GM21529 (cell line): Measurements from ENCODE around the gene HSPBP1.
"Not testable (repeated sequence)": the region's sequence is repeated elsewhere in the genome, so short reads cannot be mapped to it uniquely, and the experiment has no call there.

ENCODE experiments used
- ATAC-seq: cut with Tn5 transposase; IDR thresholded peaks from one replicate; pipeline ENCODE4 v1.9.1; 2021; ENCODE audit not compliant: unreplicated experiment

Gene HSPBP1

GRCh38 chr19:55279770-55280643, at the start of gene HSPBP1:
HSPBP1 (minus strand) TSS chr19:55280110; CDS start chr19:55279608, 502 bp downstream.
- ATAC-seq = peak; percentile 70

- not testable (repeated sequence) for ATAC-seq
These were observed 48.9 kb upstream of the HSPBP1 start for GRCh38 chr19:55328774-55329318.

- ATAC-seq = no peak
These were observed 45.3 kb upstream of the HSPBP1 start, which contains the start of gene TMEM150B for GRCh38 chr19:55325172-55325571. TMEM150B (minus strand) TSS chr19:55325341; CDS start chr19:55321036, 4,305 bp downstream.

GRCh38 chr19:55324662-55325061, 44.8 kb upstream of the HSPBP1 start:
- ATAC-seq = no peak

- no peak for ATAC-seq
These were observed 42.4 kb upstream of the HSPBP1 start for GRCh38 chr19:55322204-55322885.

GRCh38 chr19:55321466-55322137, 41.7 kb upstream of the HSPBP1 start:
- no peak for ATAC-seq

- ATAC-seq = no peak
These were observed 41.0 kb upstream of the HSPBP1 start for GRCh38 chr19:55320844-55321419.

- no peak for ATAC-seq
These were observed 39.9 kb upstream of the HSPBP1 start for GRCh38 chr19:55319785-55320184.

GRCh38 chr19:55316646-55317045, 36.7 kb upstream of the HSPBP1 start:
- ATAC-seq = no peak

GRCh38 chr19:55315956-55316525, 36.1 kb upstream of the HSPBP1 start:
- no peak for ATAC-seq

- no peak for ATAC-seq
These were observed 34.5 kb upstream of the HSPBP1 start for GRCh38 chr19:55314396-55314795.

- ATAC-seq = no peak
These were observed 33.0 kb upstream of the HSPBP1 start for GRCh38 chr19:55312621-55313512.

- ATAC-seq = no peak
These were observed 31.9 kb upstream of the HSPBP1 start for GRCh38 chr19:55311797-55312196.

GRCh38 chr19:55311397-55311796, 31.5 kb upstream of the HSPBP1 start:
- ATAC-seq = no peak

- ATAC-seq = no peak
These were observed 30.6 kb upstream of the HSPBP1 start for GRCh38 chr19:55310498-55310897.

GRCh38 chr19:55309448-55309847, 29.5 kb upstream of the HSPBP1 start:
- no peak for ATAC-seq

- ATAC-seq = no peak
These were observed 28.4 kb upstream of the HSPBP1 start for GRCh38 chr19:55308281-55308680.

GRCh38 chr19:55306712-55307111, 26.8 kb upstream of the HSPBP1 start:
- ATAC-seq = no peak

- ATAC-seq = no peak
These were observed 26.2 kb upstream of the HSPBP1 start for GRCh38 chr19:55305983-55306562.
